Measurements from ENCODE around the gene ZNF438.
"Not testable (repeated sequence)": the region's sequence is repeated elsewhere in the genome, so short reads cannot be mapped to it uniquely, and the experiment has no call there.

ZNF438 gene

GRCh38 chr10:31041011-31041410, 9.3 kb upstream of the ZNF438 start:
- DNase-seq, result no peak

- DNase-seq, result peak in 1 of 2 experiments; percentile 68
Observed at GRCh38 chr10:31039006-31039405, 7.3 kb upstream of the ZNF438 start.

- DNase-seq, result no peak
Observed at GRCh38 chr10:31037749-31038148, 6.1 kb upstream of the ZNF438 start.

- peak in 1 of 2 experiments; percentile 55 for DNase-seq
Observed at GRCh38 chr10:31036209-31036608, 4.5 kb upstream of the ZNF438 start.

GRCh38 chr10:31035266-31035798, 3.7 kb upstream of the ZNF438 start:
- no peak for DNase-seq

GRCh38 chr10:31034098-31034909, 2.6 kb upstream of the ZNF438 start:
- peak; percentile 41 to 65 for DNase-seq

- peak in 1 of 2 experiments; percentile 12 for DNase-seq
Observed at GRCh38 chr10:31033147-31033546, 1.5 kb upstream of the ZNF438 start.

- DNase-seq, result peak; percentile 66 to 79
Observed at GRCh38 chr10:31032258-31033132, 830 bp upstream of the ZNF438 start.

GRCh38 chr10:31031205-31031557, 484 bp downstream of the ZNF438 start:
- no peak for DNase-seq

- DNase-seq, result no peak
Observed at GRCh38 chr10:31030800-31031199, 865 bp downstream of the ZNF438 start.

- DNase-seq, result no peak
Observed at GRCh38 chr10:31030260-31030659, 1.4 kb downstream of the ZNF438 start.

GRCh38 chr10:31028081-31028480, 3.6 kb downstream of the ZNF438 start:
- DNase-seq, result no peak

GRCh38 chr10:31026279-31026678, 5.4 kb downstream of the ZNF438 start:
- not testable (repeated sequence) for DNase-seq

- DNase-seq, result no peak
Observed at GRCh38 chr10:31025142-31025541, 6.5 kb downstream of the ZNF438 start.

GRCh38 chr10:31023558-31023957, 8.1 kb downstream of the ZNF438 start:
- no peak for DNase-seq

- DNase-seq, result no peak
Observed at GRCh38 chr10:31020209-31020608, 11.5 kb downstream of the ZNF438 start.

- no peak for DNase-seq
Observed at GRCh38 chr10:31018962-31019361, 12.7 kb downstream of the ZNF438 start.

GRCh38 chr10:31018356-31018750, 13.3 kb downstream of the ZNF438 start:
- no peak for DNase-seq

- peak; percentile 5 to 74 for DNase-seq
Observed at GRCh38 chr10:31017534-31018355, 13.9 kb downstream of the ZNF438 start.

- peak in 1 of 2 experiments; percentile 3 for DNase-seq
Observed at GRCh38 chr10:31014161-31014875, 17.3 kb downstream of the ZNF438 start.

- no peak for DNase-seq
Observed at GRCh38 chr10:31013331-31013730, 18.3 kb downstream of the ZNF438 start.

GRCh38 chr10:31011665-31012022, 20.0 kb downstream of the ZNF438 start:
- peak; percentile 64 to 89 for DNase-seq

Data from NCI-H524 (cell line).